Breast epithelium (tissue), 3 donors: ENCODE results near the gene KRTAP4-1.

ENCODE experiments used
- POLR2A ChIP-seq: fragments of 450-650 bp; IDR thresholded peaks from one replicate; pipeline ENCODE4 v1.6.1; 2016; ENCODE audit warnings: antibody characterized with exemption, mild to moderate bottlenecking, moderate library complexity
- POLR2AphosphoS5 ChIP-seq, 3 donors: sonication (generic); formaldehyde crosslinking; IDR thresholded peaks; one replicate each; pipeline ENCODE4 v1.6.1; 2017; ENCODE audit warnings: antibody characterized with exemption in 3 of 3
- TF ChIP-seq, protein P1 (sequence below), 3 donors: fragments of 450-650 bp; IDR thresholded peaks; one replicate each; pipeline ENCODE4 v1.5.1; 2016 to 2017; ENCODE audit warnings: antibody characterized with exemption in 3 of 3, mild to moderate bottlenecking in 3 of 3, moderate library complexity in 3 of 3

DNA sequence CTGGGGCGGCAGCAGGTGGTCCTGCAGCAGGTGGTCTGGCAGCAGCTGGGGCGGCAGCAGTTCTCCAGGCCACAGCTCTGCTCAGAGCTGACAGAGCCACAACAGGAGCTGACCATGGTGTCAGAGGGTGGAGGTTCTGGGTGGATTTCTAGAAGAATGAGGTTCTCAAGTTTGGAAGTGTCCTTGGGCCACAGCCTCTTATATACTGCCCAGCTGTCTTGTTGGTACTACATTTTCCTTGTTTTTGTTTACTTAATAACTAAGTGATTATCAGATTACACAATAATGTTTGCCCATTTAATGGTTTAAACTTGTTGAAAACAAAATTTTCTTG, 35.1 kb downstream of the KRTAP4-1 start, which contains the start of gene KRTAP4-5:
- TF ChIP-seq, protein P1, sequence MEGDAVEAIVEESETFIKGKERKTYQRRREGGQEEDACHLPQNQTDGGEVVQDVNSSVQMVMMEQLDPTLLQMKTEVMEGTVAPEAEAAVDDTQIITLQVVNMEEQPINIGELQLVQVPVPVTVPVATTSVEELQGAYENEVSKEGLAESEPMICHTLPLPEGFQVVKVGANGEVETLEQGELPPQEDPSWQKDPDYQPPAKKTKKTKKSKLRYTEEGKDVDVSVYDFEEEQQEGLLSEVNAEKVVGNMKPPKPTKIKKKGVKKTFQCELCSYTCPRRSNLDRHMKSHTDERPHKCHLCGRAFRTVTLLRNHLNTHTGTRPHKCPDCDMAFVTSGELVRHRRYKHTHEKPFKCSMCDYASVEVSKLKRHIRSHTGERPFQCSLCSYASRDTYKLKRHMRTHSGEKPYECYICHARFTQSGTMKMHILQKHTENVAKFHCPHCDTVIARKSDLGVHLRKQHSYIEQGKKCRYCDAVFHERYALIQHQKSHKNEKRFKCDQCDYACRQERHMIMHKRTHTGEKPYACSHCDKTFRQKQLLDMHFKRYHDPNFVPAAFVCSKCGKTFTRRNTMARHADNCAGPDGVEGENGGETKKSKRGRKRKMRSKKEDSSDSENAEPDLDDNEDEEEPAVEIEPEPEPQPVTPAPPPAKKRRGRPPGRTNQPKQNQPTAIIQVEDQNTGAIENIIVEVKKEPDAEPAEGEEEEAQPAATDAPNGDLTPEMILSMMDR (IDR thresholded peaks at IDR 0.05) = no peak
- TF ChIP-seq POLR2A (no peak), POLR2AphosphoS5 (IDR thresholded peaks at IDR 0.05) (no peak)
